Skin epidermis (tissue), 12 donors: ENCODE results near the gene FIGLA.
"Not testable (repeated sequence)": the region's sequence is repeated elsewhere in the genome, so short reads cannot be mapped to it uniquely, and the experiment has no call there.

Experiments
- H3K27ac ChIP-seq, 21 experiments: fragments of 200-600 bp; sonication (generic) in 11 of 21; one replicate each; pipeline ENCODE4 v1.5.0; 2020; ENCODE audit warnings: mild to moderate bottlenecking in 3 of 21, inconsistent platforms in 2 of 21, moderate library complexity in 2 of 21
- H3K4me3 ChIP-seq, 7 experiments: fragments of 200-600 bp; sonication (generic) in 2 of 7; one replicate each; pipeline ENCODE4 v1.5.0; 2020; ENCODE audit warnings: inconsistent platforms in 2 of 7, mild to moderate bottlenecking in 2 of 7, moderate library complexity in 1 of 7

FIGLA gene

GRCh38 chr2:70750320-70750719, 40.1 kb downstream of the FIGLA start:
- Histone ChIP-seq H3K27ac (no peak overlapping the region), H3K4me3 (no peak overlapping the region)

DNA sequence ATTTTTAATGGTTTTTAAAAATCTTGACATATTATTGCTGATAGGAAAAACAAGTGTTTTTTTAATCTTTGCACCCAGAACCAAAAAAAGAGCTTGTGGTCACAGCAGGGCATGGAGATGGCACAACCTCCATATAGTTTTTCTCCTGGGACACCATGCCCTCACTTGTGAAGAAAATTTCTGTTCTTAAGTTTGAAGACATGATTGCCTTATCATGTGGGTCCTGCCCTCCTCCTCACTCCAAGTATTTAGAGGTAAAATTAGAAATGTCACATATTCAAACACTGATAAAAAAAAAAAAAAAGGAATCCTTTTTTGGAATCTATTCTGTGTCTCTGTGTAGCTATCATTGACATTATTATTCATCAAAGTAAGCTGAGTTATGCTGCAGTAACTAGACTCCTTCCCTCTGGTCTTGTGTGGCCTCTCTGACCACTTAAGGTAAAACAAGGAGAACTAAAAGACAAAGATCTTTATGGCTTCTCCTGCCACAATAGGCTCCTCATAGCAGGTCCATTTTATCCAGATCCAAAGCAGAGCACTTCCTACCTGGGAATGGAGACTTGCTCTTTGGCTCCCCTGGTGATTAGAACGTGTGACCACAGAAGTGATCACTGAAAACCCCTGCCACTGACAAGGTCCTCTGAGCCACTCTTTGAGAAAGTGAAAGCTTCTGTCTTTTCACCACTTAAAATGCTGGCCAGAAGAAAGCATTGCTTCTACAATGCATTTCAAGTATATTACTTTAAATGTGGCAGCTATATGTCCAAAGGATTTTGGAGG, 42.2 kb downstream of the FIGLA start:
- Histone ChIP-seq H3K27ac (no peak overlapping the region), H3K4me3 (no peak overlapping the region)

DNA sequence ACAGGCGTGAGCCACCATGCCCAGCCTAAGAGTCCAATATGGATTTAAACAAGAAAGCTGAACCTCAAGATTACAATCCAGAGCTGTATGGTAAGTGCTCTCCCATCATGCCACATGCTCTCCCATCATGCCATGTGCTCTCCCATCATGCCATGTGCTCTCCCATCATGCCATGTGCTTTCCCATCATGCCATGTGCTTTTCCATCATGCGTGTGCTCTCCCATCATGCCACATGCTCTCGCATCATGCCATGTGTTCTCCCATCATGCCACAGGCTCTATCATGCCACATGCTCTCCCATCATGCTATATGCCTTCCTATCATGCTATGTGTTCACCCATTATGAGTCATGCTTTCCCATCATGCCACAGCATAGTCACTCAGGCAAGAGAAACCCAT, 43.2 kb downstream of the FIGLA start:
- no peak overlapping the region for H3K27ac ChIP-seq
- no peak overlapping the region for H3K4me3 ChIP-seq

GRCh38 chr2:70746094-70746974, 44.1 kb downstream of the FIGLA start:
- no peak overlapping the region for H3K27ac ChIP-seq
- no peak overlapping the region for H3K4me3 ChIP-seq

DNA sequence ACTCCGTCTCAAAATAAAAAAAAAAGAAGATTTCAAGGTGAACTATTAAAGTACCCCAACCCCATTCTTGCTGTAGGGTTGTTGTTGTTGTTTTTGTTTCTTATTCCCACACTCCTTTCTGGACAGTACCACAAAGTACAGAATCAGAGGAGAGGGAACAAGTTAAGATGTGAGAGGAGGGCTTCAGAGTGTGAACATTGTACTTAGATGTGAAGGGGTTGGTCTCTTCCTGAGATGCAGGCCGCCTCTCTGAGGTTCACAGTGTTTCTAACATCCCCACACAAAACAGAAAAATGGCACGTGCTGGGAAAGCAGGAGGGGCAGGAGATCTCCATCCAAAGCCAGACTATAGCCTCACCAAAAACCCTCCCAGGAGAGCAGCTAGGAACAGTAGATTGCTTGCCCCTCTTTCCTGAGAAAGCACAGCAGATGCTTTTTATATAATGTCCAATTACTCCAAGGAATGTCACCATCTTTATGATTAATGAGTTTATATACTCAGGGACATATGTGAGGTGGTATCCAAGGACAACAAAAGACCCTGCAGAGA, 45.1 kb downstream of the FIGLA start:
- no peak overlapping the region for H3K4me3 ChIP-seq
- no peak overlapping the region for H3K27ac ChIP-seq

GRCh38 chr2:70744397-70744796, 46.0 kb downstream of the FIGLA start:
- Histone ChIP-seq H3K27ac (no peak overlapping the region), H3K4me3 (no peak overlapping the region)

- no peak overlapping the region for H3K4me3 ChIP-seq
- H3K27ac ChIP-seq = no peak overlapping the region
Observed at GRCh38 chr2:70743677-70744076, 46.8 kb downstream of the FIGLA start.

DNA sequence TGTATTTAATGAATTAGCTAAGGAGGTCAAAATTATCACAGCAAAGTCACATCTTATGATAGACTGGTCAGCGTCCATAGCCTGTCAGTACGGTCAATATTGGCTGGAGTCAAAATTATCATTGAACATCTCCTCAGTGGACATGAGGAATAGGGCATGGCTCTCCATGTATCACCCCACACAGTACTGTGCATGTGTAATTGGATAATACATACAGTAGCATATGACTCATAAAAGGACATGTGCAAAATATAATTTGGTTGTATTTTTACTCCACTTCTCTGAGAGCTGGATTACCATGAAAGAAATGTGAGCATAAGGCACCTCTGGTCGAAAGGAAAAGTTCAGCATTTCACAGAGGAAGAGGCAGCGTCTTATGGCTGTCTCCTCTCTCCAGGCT, 47.4 kb downstream of the FIGLA start:
- no peak overlapping the region for H3K27ac ChIP-seq
- no peak overlapping the region for H3K4me3 ChIP-seq

GRCh38 chr2:70739492-70739891, 51.0 kb downstream of the FIGLA start:
- not testable (repeated sequence) for H3K4me3 ChIP-seq, H3K27ac ChIP-seq

GRCh38 chr2:70738159-70738558, 52.3 kb downstream of the FIGLA start:
- Histone ChIP-seq H3K27ac (no peak overlapping the region), H3K4me3 (no peak overlapping the region)

- Histone ChIP-seq H3K27ac (no peak overlapping the region), H3K4me3 (no peak overlapping the region)
Observed at GRCh38 chr2:70735071-70735470, 55.4 kb downstream of the FIGLA start.

DNA sequence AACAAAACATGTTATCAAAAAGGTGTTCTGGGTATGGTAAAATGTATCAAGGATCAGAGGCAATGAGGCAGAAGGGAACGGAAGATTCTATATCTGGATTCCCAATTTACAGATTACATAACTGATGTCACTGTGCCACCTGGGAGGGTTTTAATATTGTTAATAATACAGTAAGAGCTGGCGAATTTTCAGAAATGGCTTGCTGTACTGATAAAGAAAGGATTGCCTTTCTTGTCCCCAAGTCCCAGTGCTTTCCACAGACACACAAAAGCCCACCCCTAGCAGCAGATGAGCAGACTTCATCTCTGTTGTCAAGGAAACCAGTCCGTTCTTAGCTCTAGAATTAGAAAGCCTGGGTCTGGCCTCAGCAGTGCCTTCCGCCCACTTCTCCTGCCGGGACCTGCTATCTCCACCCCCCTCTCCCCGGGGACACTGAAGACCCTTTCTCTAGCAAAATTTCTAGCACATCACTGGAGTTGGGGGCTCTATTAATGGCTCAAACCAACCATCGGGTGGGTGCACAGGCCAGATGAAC, 56.7 kb downstream of the FIGLA start:
- Histone ChIP-seq H3K4me3 (no peak overlapping the region), H3K27ac (no peak overlapping the region)

- H3K4me3 ChIP-seq = no peak overlapping the region
- H3K27ac ChIP-seq = no peak overlapping the region
Observed at GRCh38 chr2:70732766-70733645, 57.4 kb downstream of the FIGLA start.

DNA sequence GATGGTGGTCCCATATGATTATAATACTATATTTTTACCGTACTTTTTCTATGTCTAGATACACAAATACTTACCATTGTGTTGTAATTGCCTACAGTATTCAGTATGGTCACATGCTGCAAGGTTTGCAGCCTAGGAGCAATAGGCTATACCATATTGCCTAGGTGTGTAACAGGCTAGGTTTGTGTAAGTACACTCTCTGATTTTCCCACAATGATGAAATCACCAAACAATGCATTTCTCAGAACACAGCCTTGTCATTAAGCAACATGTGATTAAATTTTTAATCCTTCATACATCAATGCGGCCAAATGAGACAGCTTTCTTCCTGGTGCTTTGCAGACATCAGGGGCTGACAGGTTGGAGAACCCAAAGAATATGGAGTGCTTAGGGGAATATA, 59.7 kb downstream of the FIGLA start:
- Histone ChIP-seq H3K4me3 (no peak overlapping the region), H3K27ac (no peak overlapping the region)

- Histone ChIP-seq H3K4me3 (no peak overlapping the region), H3K27ac (no peak overlapping the region)
Observed at GRCh38 chr2:70729647-70730046, 60.8 kb downstream of the FIGLA start.

GRCh38 chr2:70728128-70728527, 62.3 kb downstream of the FIGLA start:
- Histone ChIP-seq H3K4me3 (no peak overlapping the region), H3K27ac (no peak overlapping the region)
